RPMI7951 (cell line): ENCODE results near the gene PTK6. TPM values are rescaled to one million over a fixed set of nuclear protein-coding genes. Genes with fewer than 3 reads are reported as not detected.
"Not testable (repeated sequence)": the region's sequence is repeated elsewhere in the genome, so short reads cannot be mapped to it uniquely, and the experiment has no call there.

ENCODE experiments used
- DNase-seq: peaks from one replicate; pipeline ENCODE4 v3.0.0-alpha.2; 2012; ENCODE audit warnings: low read depth
- total RNA-seq: library from RNA; depleted of rRNA; stranded (reverse); fragments of >200 nt; shearing (Covaris generic); gene quantifications from 2 replicates; pipeline ENCODE4 v1.2.3, GENCODE V29; 2014; rRNA removed

Gene PTK6
- total RNA-seq = 0.48 TPM in 1 of 2 replicates, not detected in the other

- DNase-seq = no peak
Observed at GRCh38 chr20:63536997-63537524, at the start of gene PTK6. Gene PTK6 (minus strand): TSS chr20:63537376. CDS start chr20:63537314, 62 bp downstream.

DNA sequence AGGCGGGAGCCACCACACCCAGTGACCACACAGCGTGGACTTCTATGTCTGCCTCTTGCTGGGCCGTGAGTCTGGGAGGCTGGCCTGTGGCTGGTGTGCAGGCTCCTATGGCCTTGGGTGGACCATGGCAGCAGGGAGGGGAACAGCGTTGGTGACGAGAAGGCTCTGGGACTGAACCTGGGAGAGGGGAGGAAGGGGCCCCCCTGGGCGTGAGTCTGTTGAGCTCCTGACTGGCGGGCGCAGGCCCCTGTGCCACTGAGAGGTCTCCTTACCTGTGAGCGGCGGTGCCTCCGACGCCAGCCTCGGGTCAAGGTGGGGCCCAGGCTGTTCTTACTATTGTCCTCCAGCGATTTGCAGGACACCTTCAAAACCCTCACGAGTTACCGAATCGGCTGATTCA is 49.6 kb upstream of the PTK6 start:
- DNase-seq = no peak

- no peak for DNase-seq
Observed at GRCh38 chr20:63585616-63586565, 48.7 kb upstream of the PTK6 start.

GRCh38 chr20:63582382-63583063 is 45.3 kb upstream of the PTK6 start:
- DNase-seq = no peak

DNA sequence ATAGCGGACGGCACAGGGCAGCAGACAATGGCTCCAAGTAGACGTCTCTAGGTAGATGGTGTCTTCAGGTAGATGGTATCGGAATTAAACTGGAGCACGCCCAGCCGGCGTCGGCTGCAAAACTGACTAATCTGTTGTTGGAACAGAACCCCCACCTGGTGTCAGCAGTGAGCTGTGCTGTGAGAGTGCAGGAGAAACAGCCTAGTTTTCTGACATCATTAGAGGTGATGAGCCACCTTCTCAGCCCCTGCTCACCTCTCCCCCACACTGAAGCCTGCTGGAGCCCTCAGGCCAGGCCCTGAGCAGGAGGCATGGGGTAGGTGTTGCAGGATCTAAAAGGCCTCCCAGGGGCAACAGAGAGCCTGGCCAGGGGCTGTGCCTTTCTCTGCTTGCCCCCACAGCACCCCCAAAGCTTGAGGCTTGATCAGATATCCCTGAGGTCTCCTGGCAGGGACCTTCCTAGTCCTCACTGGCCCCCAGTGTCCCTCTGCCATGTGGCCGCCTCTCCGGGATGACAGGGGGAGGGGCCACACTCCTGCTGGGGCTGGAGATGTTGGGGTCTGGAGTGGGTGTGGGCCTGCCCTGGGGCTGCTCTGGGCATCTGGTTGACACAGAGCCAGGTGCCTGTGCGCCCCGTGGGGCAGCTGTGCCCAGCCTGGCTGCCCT is 43.8 kb upstream of the PTK6 start:
- DNase-seq = peak; percentile 66

- peak; percentile 39 for DNase-seq
Observed at GRCh38 chr20:63579017-63579694, 42.0 kb upstream of the PTK6 start.

- no peak for DNase-seq
Observed at GRCh38 chr20:63578224-63579016, 41.2 kb upstream of the PTK6 start.

DNA sequence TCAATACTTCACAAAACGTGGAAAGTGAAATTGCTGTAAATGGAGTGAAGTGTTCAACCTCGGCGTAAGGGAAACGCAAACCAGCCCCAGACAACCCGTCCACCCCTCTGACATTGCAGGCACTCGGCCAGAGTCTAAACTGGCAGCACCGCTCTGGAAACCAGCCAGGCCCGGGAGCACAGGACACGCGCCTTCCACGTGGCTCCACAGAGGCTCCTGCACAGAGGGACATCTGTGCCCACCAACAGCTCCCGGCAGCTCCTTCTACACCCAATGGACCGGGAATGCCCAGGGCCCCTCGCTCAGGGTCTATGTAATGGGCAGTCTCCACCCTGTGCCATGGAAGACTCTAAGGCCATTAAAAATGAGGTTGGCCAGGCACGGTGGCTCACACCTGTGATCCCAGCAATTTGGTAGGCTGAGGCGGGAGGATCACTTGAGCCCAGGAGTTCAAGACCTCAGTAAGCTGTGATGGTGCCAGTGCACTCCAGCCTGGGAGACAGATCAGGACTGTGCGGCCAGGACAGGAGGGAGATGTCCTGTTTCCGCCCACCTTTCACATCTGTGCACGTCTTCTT is 40.2 kb upstream of the PTK6 start:
- peak; percentile 64 for DNase-seq

DNA sequence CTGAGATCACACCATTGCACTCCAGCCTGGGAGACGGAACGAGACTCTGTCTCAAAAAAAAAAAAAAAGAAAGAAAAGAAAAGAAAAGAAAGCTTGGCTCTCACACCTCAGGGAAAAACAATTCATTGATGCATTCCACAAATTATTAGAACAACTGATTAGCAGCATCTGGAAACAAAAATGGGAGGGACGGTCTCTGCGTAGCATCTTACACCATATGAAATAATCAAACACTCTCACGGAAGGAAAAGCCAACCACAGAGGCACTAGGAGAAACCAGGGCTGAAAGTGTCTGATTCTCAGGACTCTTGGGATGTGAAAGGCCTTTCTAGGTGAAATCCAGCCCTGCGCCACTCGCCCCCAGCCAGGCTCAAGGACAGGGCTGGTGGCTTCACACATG is 39.1 kb upstream of the PTK6 start:
- DNase-seq = no peak

DNA sequence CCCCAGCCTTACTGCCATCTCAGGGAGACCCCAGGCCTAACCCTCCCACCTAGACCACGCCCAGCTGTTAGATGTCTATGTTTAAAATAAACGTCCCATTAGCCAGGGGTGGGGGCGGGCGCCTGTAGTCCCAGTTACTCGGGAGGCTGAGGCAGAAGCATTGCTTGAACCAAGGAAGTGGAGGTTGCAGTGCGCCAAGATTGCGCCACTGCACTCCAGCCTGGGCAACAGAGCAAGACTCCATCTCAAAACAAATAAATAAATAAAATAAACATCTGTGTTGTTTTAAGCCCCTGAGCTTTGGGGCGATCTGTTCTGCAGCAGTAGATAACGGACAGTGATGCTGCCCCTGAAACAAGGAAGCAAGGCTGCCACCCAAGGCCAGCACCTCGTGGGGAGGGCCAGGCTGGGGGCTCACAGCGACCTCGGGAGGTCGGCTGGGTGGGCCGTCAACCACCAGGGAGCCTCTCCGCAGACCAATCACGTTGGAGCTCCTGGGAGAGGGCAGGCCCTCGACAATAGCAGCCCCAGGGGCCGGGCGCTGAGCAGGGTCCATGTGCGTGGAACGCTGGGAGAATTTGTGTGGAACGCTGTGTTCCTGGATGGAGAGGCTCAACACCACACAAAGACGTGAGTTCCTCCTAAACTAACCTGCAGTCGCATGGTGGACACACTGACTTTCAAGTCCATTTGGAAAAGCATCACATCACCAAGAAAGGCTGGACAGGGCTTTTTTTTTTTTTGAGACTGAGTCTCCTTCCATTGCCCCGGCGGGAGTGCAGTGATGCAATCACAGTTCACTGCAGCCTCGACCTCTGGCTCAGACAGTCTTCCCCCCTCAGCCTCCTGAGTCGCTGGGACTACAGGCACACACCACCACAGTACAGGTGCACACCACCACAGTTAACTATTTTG is 37.9 kb upstream of the PTK6 start:
- no peak for DNase-seq

DNA sequence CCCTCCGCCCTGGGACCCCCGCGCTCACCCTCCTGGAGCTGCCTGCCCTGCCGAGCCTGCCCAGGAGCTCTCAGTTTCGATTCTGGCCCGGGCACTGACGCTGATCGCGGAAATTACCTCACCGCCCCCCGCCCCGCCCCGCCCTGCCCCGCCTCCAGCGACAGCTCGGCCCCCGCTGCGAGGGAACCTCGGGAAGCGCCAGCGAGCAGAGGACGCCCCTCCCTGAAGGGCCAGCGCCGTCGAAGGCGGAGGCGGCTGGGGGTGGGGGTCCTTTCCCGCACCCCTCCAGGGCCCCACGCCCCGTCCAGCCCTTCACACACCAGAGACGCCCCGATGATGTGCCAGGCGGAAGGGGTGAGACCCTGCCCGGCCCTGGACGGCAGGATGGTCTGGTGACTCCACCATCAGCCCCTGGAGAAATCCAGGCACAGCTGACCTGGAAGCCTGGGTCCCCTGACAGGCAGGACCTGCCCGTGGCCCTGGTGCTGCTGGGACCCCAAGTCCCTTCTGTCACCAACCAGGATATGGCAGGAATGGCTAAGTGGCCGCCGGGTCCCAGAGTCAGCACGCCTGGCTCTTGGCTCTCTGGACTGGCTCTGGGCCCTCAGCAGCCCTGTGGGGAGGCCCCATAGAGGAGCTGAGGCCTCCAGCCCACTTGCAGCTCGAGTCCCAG is 37.1 kb upstream of the PTK6 start, which contains the start of gene HELZ2:
Gene HELZ2 (minus strand): TSS at position 84 of the 673 bp plus-strand sequence. CDS start 1,854 bp downstream, outside the sequence.
- DNase-seq = peak; percentile 79

GRCh38 chr20:63573647-63574131 is 36.5 kb upstream of the PTK6 start:
- no peak for DNase-seq

- DNase-seq = no peak
Observed at GRCh38 chr20:63572788-63573646, 35.8 kb upstream of the PTK6 start.

DNA sequence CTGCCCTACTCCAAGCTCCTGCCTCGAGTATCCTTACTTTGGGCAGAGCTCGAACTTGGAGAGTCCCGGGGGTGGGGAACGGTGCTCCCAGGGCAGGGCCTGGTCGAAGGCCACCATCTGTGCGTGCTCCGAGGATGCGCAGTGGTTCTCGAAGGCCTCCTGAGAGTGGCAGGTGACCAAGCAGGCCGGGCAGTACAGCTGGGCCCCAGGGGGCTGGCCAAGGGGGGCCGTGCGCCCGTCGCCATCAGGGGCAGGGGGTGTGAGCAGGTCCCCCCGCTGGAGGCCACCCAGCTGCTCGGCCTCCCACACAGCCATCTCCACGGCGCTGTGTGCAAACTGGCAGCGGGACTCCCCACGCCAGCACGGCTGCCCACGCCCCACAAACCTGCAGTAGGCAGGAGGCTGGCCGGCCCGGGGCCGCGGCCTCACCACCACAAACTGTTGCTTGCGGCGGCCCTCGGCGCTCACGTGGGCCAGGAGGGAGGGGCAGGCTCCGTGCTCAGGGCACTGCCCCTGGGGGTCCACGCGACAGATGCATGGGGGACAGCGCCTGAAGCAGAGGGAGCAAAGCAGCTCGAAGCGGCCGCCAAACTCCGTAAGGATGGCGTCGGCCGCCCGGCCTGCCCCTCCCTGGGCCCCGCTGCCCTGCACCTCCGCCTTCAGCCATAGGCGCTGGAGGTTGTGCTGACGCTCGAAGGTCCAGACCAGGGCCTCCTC is 35.1 kb upstream of the PTK6 start:
- no peak for DNase-seq

DNA sequence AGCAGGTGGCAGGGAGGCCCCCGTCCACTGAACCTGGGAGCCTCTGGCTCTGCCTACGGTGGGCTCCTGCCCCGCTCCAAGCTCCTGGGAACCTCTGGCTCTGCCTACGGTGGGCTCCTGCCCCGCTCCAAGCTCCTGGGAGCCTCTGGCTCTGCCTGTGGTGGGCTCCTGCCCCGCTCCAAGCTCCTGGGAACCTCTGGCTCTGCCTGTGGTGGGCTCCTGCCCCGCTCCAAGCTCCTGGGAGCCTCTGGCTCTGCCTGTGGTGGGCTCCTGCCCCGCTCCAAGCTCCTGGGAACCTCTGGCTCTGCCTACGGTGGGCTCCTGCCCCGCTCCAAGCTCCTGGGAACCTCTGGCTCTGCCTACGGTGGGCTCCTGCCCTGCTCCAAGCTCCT is 33.9 kb upstream of the PTK6 start:
- not testable (repeated sequence) for DNase-seq

DNA sequence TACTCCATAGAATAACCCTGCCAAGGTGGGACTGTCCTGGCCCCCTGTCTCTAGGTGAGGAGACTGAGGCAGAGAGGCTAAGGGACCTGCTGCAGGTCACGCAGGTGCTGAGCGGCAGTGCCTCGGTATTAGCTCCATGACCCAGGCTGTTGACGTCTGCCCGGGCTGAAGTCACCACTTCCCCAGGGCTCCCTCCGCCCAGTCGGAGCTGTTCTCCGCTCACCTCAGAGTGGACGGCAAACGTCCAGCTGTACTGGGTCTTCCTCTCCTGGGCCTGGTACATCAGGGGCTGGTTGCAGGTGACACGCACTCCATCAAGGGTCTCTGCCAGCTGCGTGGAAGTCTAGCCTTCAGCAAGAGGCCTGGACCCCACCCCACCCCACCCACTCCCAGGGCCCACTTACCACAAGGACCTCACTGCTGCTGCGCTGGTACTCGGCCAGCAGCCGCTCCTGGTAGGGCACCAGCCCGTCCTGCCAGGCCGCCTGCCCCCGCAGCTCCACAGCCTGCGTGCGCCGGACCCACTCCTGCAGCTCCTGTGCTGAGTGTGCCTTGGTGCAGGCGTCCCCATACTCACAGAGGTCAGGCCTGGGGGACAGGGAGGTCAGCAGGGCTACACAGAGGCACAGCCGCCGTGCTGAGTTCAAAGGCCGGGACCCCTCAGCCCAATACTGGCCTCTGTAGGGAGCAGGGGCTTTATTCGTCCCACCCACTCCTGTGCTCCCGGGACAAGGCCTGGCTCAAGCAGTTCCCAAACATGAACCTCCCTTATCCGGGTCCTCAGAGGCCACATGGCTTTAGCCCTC is 33.3 kb upstream of the PTK6 start:
- DNase-seq = no peak
